ENCODE data around the gene COTL1.

GRCh38 chr16:84555418-84556196, 62.3 kb downstream of the COTL1 start:
- no peak for TF ChIP-seq CTCF (conservative IDR thresholded peaks at IDR 0.05; ENCODE audit: low read depth, low read length)
- TF ChIP-seq EZH2 (IDR thresholded peaks at IDR 0.05; ENCODE audit: low read length, unreplicated experiment), result no peak
- no peak for TF ChIP-seq EZH2phosphoT487 (IDR thresholded peaks at IDR 0.05; ENCODE audit: borderline replicate concordance, low read length)
